CD14-positive monocyte (primary cell): ENCODE results near the gene MED14. TPM values are rescaled to one million over a fixed set of nuclear protein-coding genes. Genes with fewer than 3 reads are reported as not detected.

Source experiments
- DNase-seq, 3 donors: peaks; one replicate each; pipeline ENCODE4 v3.0.0-alpha.2; 2011 to 2022
- H2AFZ ChIP-seq: 2 replicates; pipeline ENCODE4 v1.6.0; 2012; ENCODE audit warnings: mild to moderate bottlenecking, low read depth, low read length, inconsistent platforms; ENCODE audit not compliant: insufficient read depth, poor library complexity, severe bottlenecking
- H3K27ac ChIP-seq, 2 donors: 1 replicate in 1 of 2; 2 replicates in 1 of 2; pipeline ENCODE4 v1.5.1; 2012 to 2013; ENCODE audit warnings: low read length in 2 of 2, control low read depth in 1 of 2, inconsistent platforms in 1 of 2, low read depth in 1 of 2, mild to moderate bottlenecking in 1 of 2
- H3K27me3 ChIP-seq, 2 donors: one replicate each; pipeline versions ENCODE4 v1.6.0 to v1.6.1; 2011 to 2013; ENCODE audit warnings: low read length in 2 of 2; ENCODE audit not compliant: control insufficient read depth in 2 of 2, insufficient read depth in 2 of 2
- H3K36me3 ChIP-seq, 2 donors: replicated peaks in 1 of 2; 1 replicate in 1 of 2; 2 replicates in 1 of 2; pipeline versions ENCODE4 v1.5.1 to v1.6.1; 2012 to 2013; ENCODE audit warnings: low read length in 2 of 2, control low read depth in 1 of 2, inconsistent platforms in 1 of 2, mild to moderate bottlenecking in 1 of 2; ENCODE audit not compliant: insufficient read depth in 2 of 2, control insufficient read depth in 1 of 2
- H3K4me1 ChIP-seq, 2 donors: 1 replicate in 1 of 2; 2 replicates in 1 of 2; pipeline versions ENCODE4 v1.5.1 to v1.6.1; 2012 to 2013; ENCODE audit warnings: low read length in 2 of 2, control low read depth in 1 of 2, inconsistent platforms in 1 of 2, mild to moderate bottlenecking in 1 of 2, moderate library complexity in 1 of 2; ENCODE audit not compliant: insufficient read depth in 2 of 2, control insufficient read depth in 1 of 2
- H3K4me2 ChIP-seq: replicated peaks from 2 replicates; pipeline ENCODE3; 2012; ENCODE audit warnings: low read length, moderate library complexity, mild to moderate bottlenecking; ENCODE audit not compliant: poor library complexity, severe bottlenecking; ENCODE audit errors: extremely low read depth
- H3K4me3 ChIP-seq, 3 experiments: fragments of 200-600 bp in 1 of 3; sonication (generic) in 1 of 3; replicated peaks in 1 of 3; 1 replicate in 2 of 3; 2 replicates in 1 of 3; pipeline ENCODE4 v1.5.1; 2011 to 2013; ENCODE audit warnings: low read length in 3 of 3, mild to moderate bottlenecking in 3 of 3, control low read depth in 2 of 3, low read depth in 2 of 3, inconsistent platforms in 1 of 3, moderate library complexity in 1 of 3
- H3K79me2 ChIP-seq: 2 replicates; pipeline ENCODE4 v1.6.0; 2012; ENCODE audit warnings: mild to moderate bottlenecking, control low read depth, inconsistent platforms, low read length, moderate library complexity; ENCODE audit not compliant: insufficient read depth
- H3K9ac ChIP-seq: 2 replicates; pipeline ENCODE4 v1.6.0; 2017; ENCODE audit warnings: low read length, mild to moderate bottlenecking; ENCODE audit not compliant: insufficient read depth, poor library complexity, severe bottlenecking
- H3K9me3 ChIP-seq, 2 donors: replicated peaks in 1 of 2; 1 replicate in 1 of 2; 2 replicates in 1 of 2; pipeline versions ENCODE4 v1.5.1 to v1.6.1; 2012 to 2013; ENCODE audit warnings: low read length in 2 of 2, control low read depth in 1 of 2; ENCODE audit not compliant: control insufficient read depth in 1 of 2, insufficient read depth in 1 of 2
- H4K20me1 ChIP-seq: 2 replicates; pipeline ENCODE4 v1.6.0; 2012; ENCODE audit warnings: mild to moderate bottlenecking, low read length, control low read depth, moderate library complexity; ENCODE audit not compliant: insufficient read depth
- H3K27ac Mint-ChIP-seq, 7 donors: one replicate each; pipeline ENCODE4 v1.8.0; 2020; ENCODE audit warnings: mild to moderate bottlenecking in 7 of 7, mixed read lengths in 7 of 7, moderate library complexity in 6 of 7, inconsistent platforms in 2 of 7
- H3K27me3 Mint-ChIP-seq, 3 donors: one replicate each; pipeline ENCODE4 v1.8.0; 2021 to 2022; ENCODE audit warnings: low read depth in 3 of 3, mild to moderate bottlenecking in 3 of 3, mixed read lengths in 3 of 3, moderate library complexity in 3 of 3, inconsistent platforms in 1 of 3
- H3K36me3 Mint-ChIP-seq, 2 donors: one replicate each; pipeline ENCODE4 v1.8.0; 2020; ENCODE audit warnings: mixed read lengths in 2 of 2, inconsistent platforms in 1 of 2, mild to moderate bottlenecking in 1 of 2
- H3K4me1 Mint-ChIP-seq: one replicate; pipeline ENCODE4 v1.8.0; 2020; ENCODE audit warnings: mild to moderate bottlenecking, mixed read lengths
- H3K4me3 Mint-ChIP-seq, 2 donors: one replicate each; pipeline ENCODE4 v1.8.0; 2020; ENCODE audit warnings: mild to moderate bottlenecking in 2 of 2, mixed read lengths in 2 of 2, moderate library complexity in 1 of 2
- H3K9me3 Mint-ChIP-seq, 7 donors: one replicate each; pipeline ENCODE4 v1.8.0; 2020 to 2022; ENCODE audit warnings: mixed read lengths in 7 of 7, mild to moderate bottlenecking in 6 of 7, moderate library complexity in 6 of 7, inconsistent platforms in 2 of 7
- WGBS: methylation state at CpG from one replicate; pipeline ENCODE4 v1.1.5; 2013; ENCODE audit warnings: missing lambda C conversion rate; ENCODE audit not compliant: insufficient coverage; 5-methylcytosine and 5-hydroxymethylcytosine counted together
- intact Hi-C, 2 donors: fragments of 100-400 bp; cut with micrococcal nuclease; formaldehyde crosslinking; loops; one replicate each; pipeline versions ENCODE4 v1.15.0 to v1.15.1; 2023
- polyA plus RNA-seq, 3 donors: library from polyadenylated mRNA; depleted of rRNA in 1 of 3; unstranded in 2 of 3; stranded (reverse) in 1 of 3; fragments of 300-500 nt in 2 of 3; fragments of >200 nt in 1 of 3; fragmentation: Illumina TruSeq in 2 of 3; gene quantifications; 1 replicate in 2 of 3; 2 replicates in 1 of 3; pipeline ENCODE4 v1.2.3, GENCODE V29; 2012 to 2021
- TF ChIP-seq, protein P1 (sequence below): fragments of 200-600 bp; IDR thresholded peaks from one replicate; pipeline ENCODE4 v1.8.0; 2022; ENCODE audit warnings: antibody characterized with exemption, mild to moderate bottlenecking

MED14 gene
- polyA plus RNA-seq, 3 donors: 3.6 to 20.4 (median 6.8) TPM

GRCh38 chrX:40757058-40757457, 21.7 kb upstream of the MED14 start:
- no peaks in the 10 kb centered on the region for H3K36me3 Mint-ChIP-seq
- no CpG with 5 or more reads among the region's 1 CpG for WGBS
- H3K4me2 ChIP-seq: no peak overlapping the region
- intact Hi-C loops: no loop called here
- no peak overlapping the region for H3K27ac ChIP-seq
- DNase-seq: no peak
- no peaks in the 10 kb centered on the region for H3K79me2 ChIP-seq
- no peak overlapping the region for H3K27ac Mint-ChIP-seq
- H3K27me3 Mint-ChIP-seq: peaks cover 0 to 46% (median 0%) of the 10 kb centered on the region in 3 donors
- H3K4me3 Mint-ChIP-seq: no peak overlapping the region
- H4K20me1 ChIP-seq: no peaks in the 10 kb centered on the region
- H3K27me3 ChIP-seq: peaks cover 0 to 48% of the 10 kb centered on the region in 2 donors
- no peaks in the 10 kb centered on the region for H3K4me1 Mint-ChIP-seq
- TF ChIP-seq, protein P1, sequence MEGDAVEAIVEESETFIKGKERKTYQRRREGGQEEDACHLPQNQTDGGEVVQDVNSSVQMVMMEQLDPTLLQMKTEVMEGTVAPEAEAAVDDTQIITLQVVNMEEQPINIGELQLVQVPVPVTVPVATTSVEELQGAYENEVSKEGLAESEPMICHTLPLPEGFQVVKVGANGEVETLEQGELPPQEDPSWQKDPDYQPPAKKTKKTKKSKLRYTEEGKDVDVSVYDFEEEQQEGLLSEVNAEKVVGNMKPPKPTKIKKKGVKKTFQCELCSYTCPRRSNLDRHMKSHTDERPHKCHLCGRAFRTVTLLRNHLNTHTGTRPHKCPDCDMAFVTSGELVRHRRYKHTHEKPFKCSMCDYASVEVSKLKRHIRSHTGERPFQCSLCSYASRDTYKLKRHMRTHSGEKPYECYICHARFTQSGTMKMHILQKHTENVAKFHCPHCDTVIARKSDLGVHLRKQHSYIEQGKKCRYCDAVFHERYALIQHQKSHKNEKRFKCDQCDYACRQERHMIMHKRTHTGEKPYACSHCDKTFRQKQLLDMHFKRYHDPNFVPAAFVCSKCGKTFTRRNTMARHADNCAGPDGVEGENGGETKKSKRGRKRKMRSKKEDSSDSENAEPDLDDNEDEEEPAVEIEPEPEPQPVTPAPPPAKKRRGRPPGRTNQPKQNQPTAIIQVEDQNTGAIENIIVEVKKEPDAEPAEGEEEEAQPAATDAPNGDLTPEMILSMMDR: no peak
- H2AFZ ChIP-seq: no peak overlapping the region
- peaks cover 0 to 5% of the 10 kb centered on the region in 2 donors for H3K9me3 ChIP-seq
- no peak overlapping the region for H3K4me3 ChIP-seq
- H3K36me3 ChIP-seq: no peaks in the 10 kb centered on the region
- no peak overlapping the region for H3K9ac ChIP-seq
- no peaks in the 10 kb centered on the region for H3K4me1 ChIP-seq
- H3K9me3 Mint-ChIP-seq: peaks cover 0 to 13% (median 2%) of the 10 kb centered on the region in 7 donors

- TF ChIP-seq, protein P1: no peak
- DNase-seq: no peak
- Histone ChIP-seq H4K20me1 (no peaks in the 10 kb centered on the region), H2AFZ (no peak overlapping the region), H3K4me2 (no peak overlapping the region), H3K4me1 (no peaks in the 10 kb centered on the region), H3K36me3 (no peaks in the 10 kb centered on the region), H3K27ac (no peak overlapping the region), H3K27me3 (peaks cover 0 to 51% of the 10 kb centered on the region in 2 donors), H3K9me3 (peaks cover 0 to 6% of the 10 kb centered on the region in 2 donors), H3K79me2 (no peaks in the 10 kb centered on the region), H3K9ac (no peak overlapping the region), H3K4me3 (no peak overlapping the region)
- H3K4me1 Mint-ChIP-seq: no peaks in the 10 kb centered on the region
- peak overlapping the region in 1 of 7 donors; percentile 22 for H3K27ac Mint-ChIP-seq
- no peak overlapping the region for H3K4me3 Mint-ChIP-seq
- intact Hi-C loops: no loop called here
- WGBS: 100% methylated on average over 2 of the region's 7 CpGs
- H3K36me3 Mint-ChIP-seq: no peaks in the 10 kb centered on the region
- H3K9me3 Mint-ChIP-seq: peaks cover 0 to 17% (median 2%) of the 10 kb centered on the region in 7 donors
- peaks cover 0 to 42% (median 0%) of the 10 kb centered on the region in 3 donors for H3K27me3 Mint-ChIP-seq
Measured at GRCh38 chrX:40755291-40756249, 20.2 kb upstream of the MED14 start.
